DOHH2 (cell line): ENCODE results near the gene B3GNT2.

ENCODE experiments used
- CTCF ChIP-seq: fragments of 200-600 bp; sonication (generic); IDR thresholded peaks from one replicate; pipeline ENCODE4 v1.5.1; 2014; ENCODE audit warnings: antibody characterized with exemption, mild to moderate bottlenecking, low read depth, low read length; ENCODE audit not compliant: poor library complexity, severe bottlenecking
- EZH2phosphoT487 ChIP-seq: fragments of 200-600 bp; sonication (generic); IDR thresholded peaks from 2 replicates; pipeline ENCODE4 v1.6.1; 2017; ENCODE audit warnings: borderline replicate concordance, mild to moderate bottlenecking, antibody characterized with exemption, low read length, moderate library complexity, mixed read lengths

GRCh38 chr2:62188416-62188815 lies 7.5 kb upstream of the B3GNT2 start:
- TF ChIP-seq CTCF (no peak), EZH2phosphoT487 (no peak)
